H9 (cell line): ENCODE measurements around the gene SSR3. TPM values are rescaled to one million over a fixed set of nuclear protein-coding genes. Genes with fewer than 3 reads are reported as not detected.
"Not testable (repeated sequence)": the region's sequence is repeated elsewhere in the genome, so short reads cannot be mapped to it uniquely, and the experiment has no call there.

ENCODE experiments used
- DNase-seq: peaks from one replicate; pipeline ENCODE4 v3.0.0-alpha.2; 2017
- H2AFZ ChIP-seq: one replicate; pipeline ENCODE4 v1.6.1; 2013; ENCODE audit warnings: mild to moderate bottlenecking, low read length, control low read depth, moderate library complexity
- H2AK5ac ChIP-seq: 2 replicates; pipeline ENCODE4 v1.6.1; 2013; ENCODE audit warnings: low read length, control low read depth, mixed read lengths; ENCODE audit not compliant: insufficient read length
- H2BK120ac ChIP-seq: one replicate; pipeline ENCODE4 v1.6.1; 2013; ENCODE audit warnings: low read depth, mild to moderate bottlenecking, low read length, control low read depth, inconsistent platforms; ENCODE audit not compliant: poor library complexity, severe bottlenecking
- H2BK12ac ChIP-seq: 2 replicates; pipeline ENCODE4 v1.6.1; 2013; ENCODE audit warnings: low read length, control low read depth, mixed read lengths, low read depth; ENCODE audit not compliant: insufficient read length
- H2BK15ac ChIP-seq: 2 replicates; pipeline ENCODE4 v1.6.1; 2013; ENCODE audit warnings: low read depth, low read length, control low read depth
- H2BK20ac ChIP-seq: one replicate; pipeline ENCODE4 v1.6.1; 2013; ENCODE audit warnings: low read depth, mild to moderate bottlenecking, low read length, control low read depth, inconsistent platforms; ENCODE audit not compliant: poor library complexity, severe bottlenecking
- H2BK5ac ChIP-seq: 2 replicates; pipeline ENCODE4 v1.6.1; 2013; ENCODE audit warnings: low read length, control low read depth, mixed read lengths; ENCODE audit not compliant: insufficient read length
- H3K14ac ChIP-seq: 2 replicates; pipeline ENCODE4 v1.6.1; 2013; ENCODE audit warnings: low read length, control low read depth; ENCODE audit not compliant: insufficient read depth
- H3K18ac ChIP-seq: 2 replicates; pipeline ENCODE4 v1.6.1; 2013; ENCODE audit warnings: low read depth, mild to moderate bottlenecking, mixed read lengths, low read length, control low read depth; ENCODE audit not compliant: insufficient read length
- H3K23ac ChIP-seq: 2 replicates; pipeline ENCODE4 v1.6.1; 2013; ENCODE audit warnings: low read length, control low read depth, mixed read lengths, low read depth; ENCODE audit not compliant: insufficient read length
- H3K23me2 ChIP-seq: 2 replicates; pipeline ENCODE4 v1.6.1; 2013; ENCODE audit warnings: low read depth, mild to moderate bottlenecking, mixed read lengths, low read length, control low read depth; ENCODE audit not compliant: insufficient read length, poor library complexity, severe bottlenecking
- H3K27ac ChIP-seq: 2 replicates; pipeline ENCODE4 v1.5.1; 2013; ENCODE audit warnings: low read length, control low read depth, mixed read lengths, low read depth; ENCODE audit not compliant: insufficient read length
- H3K27me3 ChIP-seq: 2 replicates; pipeline ENCODE4 v1.6.1; 2013; ENCODE audit warnings: low read length, control low read depth, inconsistent platforms; ENCODE audit not compliant: insufficient read depth
- H3K4ac ChIP-seq: 2 replicates; pipeline ENCODE4 v1.6.1; 2013; ENCODE audit warnings: low read depth, mild to moderate bottlenecking, control low read depth, inconsistent platforms, low read length, moderate library complexity
- H3K4me1 ChIP-seq: 2 replicates; pipeline ENCODE4 v1.6.1; 2013; ENCODE audit warnings: low read length, control low read depth, inconsistent platforms; ENCODE audit not compliant: insufficient read depth
- H3K4me2 ChIP-seq: 2 replicates; pipeline ENCODE4 v1.6.1; 2013; ENCODE audit warnings: low read length, control low read depth, mixed read lengths; ENCODE audit not compliant: insufficient read length, insufficient read depth
- H3K56ac ChIP-seq: 2 replicates; pipeline ENCODE4 v1.6.1; 2013; ENCODE audit warnings: low read depth, mild to moderate bottlenecking, mixed read lengths, low read length, control low read depth; ENCODE audit not compliant: insufficient read length
- H3K79me1 ChIP-seq: 2 replicates; pipeline ENCODE4 v1.6.1; 2013; ENCODE audit warnings: low read depth, mild to moderate bottlenecking, moderate library complexity, low read length, control low read depth, inconsistent platforms; ENCODE audit not compliant: insufficient read depth, poor library complexity, severe bottlenecking
- H3K79me2 ChIP-seq: 2 replicates; pipeline ENCODE4 v1.6.1; 2013; ENCODE audit warnings: low read length, control low read depth, inconsistent platforms; ENCODE audit not compliant: insufficient read depth
- H3K9ac ChIP-seq: 2 replicates; pipeline ENCODE4 v1.6.1; 2013; ENCODE audit warnings: low read length, control low read depth, mixed read lengths; ENCODE audit not compliant: insufficient read length; ENCODE audit errors: extremely low read depth
- H3K9me3 ChIP-seq: one replicate; pipeline ENCODE4 v1.6.1; 2013; ENCODE audit warnings: low read depth, low read length, inconsistent platforms; ENCODE audit not compliant: control insufficient read depth
- H3T11ph ChIP-seq: one replicate; pipeline ENCODE4 v1.6.1; 2013; ENCODE audit warnings: mild to moderate bottlenecking, low read length, control low read depth, inconsistent platforms
- H4K20me1 ChIP-seq: one replicate; pipeline ENCODE4 v1.6.1; 2013; ENCODE audit not compliant: control insufficient read depth, insufficient read length, insufficient read depth
- H4K5ac ChIP-seq: 2 replicates; pipeline ENCODE4 v1.6.1; 2013; ENCODE audit warnings: low read depth, mild to moderate bottlenecking, mixed read lengths, low read length, control low read depth; ENCODE audit not compliant: insufficient read length
- H4K8ac ChIP-seq: replicated peaks from 2 replicates; pipeline ENCODE4 v1.6.1; 2013; ENCODE audit warnings: low read length, control low read depth, mixed read lengths, low read depth; ENCODE audit not compliant: insufficient read length
- H4K91ac ChIP-seq: 2 replicates; pipeline ENCODE4 v1.6.1; 2013; ENCODE audit warnings: low read depth, mild to moderate bottlenecking, moderate library complexity, mixed read lengths, low read length, control low read depth; ENCODE audit not compliant: insufficient read length
- H3K27ac Mint-ChIP-seq, 3 experiments: 2 replicates in 2 of 3; 3 replicates in 1 of 3; pipeline ENCODE4 v1.8.0; 2020 to 2021; ENCODE audit warnings: mixed read lengths in 3 of 3, mild to moderate bottlenecking in 1 of 3, moderate library complexity in 1 of 3
- H3K27me3 Mint-ChIP-seq: 2 replicates; pipeline ENCODE4 v1.8.0; 2021; ENCODE audit warnings: low read depth, mild to moderate bottlenecking, moderate library complexity, mixed read lengths
- H3K36me3 Mint-ChIP-seq, 3 experiments: 2 replicates in 2 of 3; 3 replicates in 1 of 3; pipeline ENCODE4 v1.8.0; 2020 to 2021; ENCODE audit warnings: low read depth in 3 of 3, mixed read lengths in 3 of 3; ENCODE audit not compliant: insufficient read depth in 1 of 3
- H3K4me1 Mint-ChIP-seq, 2 experiments: 2 replicates each; pipeline ENCODE4 v1.8.0; 2020; ENCODE audit warnings: mixed read lengths in 2 of 2
- H3K4me3 Mint-ChIP-seq, 2 experiments: 2 replicates in 1 of 2; 3 replicates in 1 of 2; pipeline ENCODE4 v1.8.0; 2020 to 2021; ENCODE audit warnings: mild to moderate bottlenecking in 2 of 2, mixed read lengths in 2 of 2, moderate library complexity in 1 of 2
- H3K9me3 Mint-ChIP-seq, 2 experiments: 2 replicates in 1 of 2; 3 replicates in 1 of 2; pipeline ENCODE4 v1.8.0; 2020; ENCODE audit warnings: mild to moderate bottlenecking in 2 of 2, mixed read lengths in 2 of 2, moderate library complexity in 1 of 2
- CTCF ChIP-seq: fragments of 200-600 bp; sonication (generic); conservative IDR thresholded peaks from 3 replicates; pipeline ENCODE4 v1.8.0; 2021; ENCODE audit warnings: antibody characterized with exemption, mild to moderate bottlenecking
- WGBS: extraction: QIAGEN DNeasy Blood & Tissue Kit; methylation state at CpG from one replicate; pipeline ENCODE4 v1.1.7; 2013; ENCODE audit warnings: missing lambda C conversion rate, low lambda C conversion rate, mixed read lengths; ENCODE audit not compliant: insufficient read length; ENCODE audit errors: extremely low coverage; 5-methylcytosine and 5-hydroxymethylcytosine counted together
- total RNA-seq: library from RNA; stranded (reverse); gene quantifications from 2 replicates; pipeline ENCODE4 v1.2.1, GENCODE V29; 2021

SSR3 gene
- total RNA-seq, 1 experiment from 2014 or later: 177 TPM

- Histone ChIP-seq H3K79me1 (no peaks in the 10 kb centered on the region), H3T11ph (no peak overlapping the region), H3K9ac (no peak overlapping the region), H3K4ac (no peak overlapping the region), H2AFZ (no peak overlapping the region), H3K14ac (no peak overlapping the region), H3K9me3 (no peaks in the 10 kb centered on the region), H3K23me2 (no peaks in the 10 kb centered on the region), H2BK20ac (no peak overlapping the region), H4K91ac (no peak overlapping the region), H3K4me1 (no peaks in the 10 kb centered on the region), H2BK12ac (no peak overlapping the region), H3K27me3 (no peaks in the 10 kb centered on the region), H2BK5ac (no peak overlapping the region), H2BK15ac (no peak overlapping the region), H2BK120ac (no peak overlapping the region), H3K79me2 (no peaks in the 10 kb centered on the region), H3K18ac (no peak overlapping the region), H4K8ac (no peak overlapping the region), H3K56ac (no peak overlapping the region), H4K5ac (no peak overlapping the region), H2AK5ac (no peak overlapping the region), H3K23ac (no peak overlapping the region), H3K27ac (no peak overlapping the region), H3K4me2 (no peak overlapping the region), H4K20me1 (no peaks in the 10 kb centered on the region)
- Mint-ChIP-seq H3K4me3 (no peak overlapping the region), H3K27ac (no peak overlapping the region), H3K36me3 (peaks cover 0 to 4% (median 0%) of the 10 kb centered on the region in 3 experiments; a peak in 2 of 7 replicates), H3K27me3 (peaks cover 5% of the 10 kb centered on the region), H3K4me1 (peaks cover 0 to 5% of the 10 kb centered on the region in 2 experiments; a peak in 2 of 4 replicates), H3K9me3 (peaks cover 4 to 5% of the 10 kb centered on the region in 2 experiments; a peak in 2 of 5 replicates)
- WGBS: no CpG with 5 or more reads among the region's 1 CpG
- no peak for DNase-seq
- TF ChIP-seq CTCF: no peak
Measured at GRCh38 chr3:156563900-156564682, 9.2 kb upstream of the SSR3 start.

- H3K9me3 ChIP-seq, H3K79me2 ChIP-seq, H3K27me3 Mint-ChIP-seq, H2BK5ac ChIP-seq, H2AK5ac ChIP-seq, DNase-seq, H3K4me3 Mint-ChIP-seq, H3K4ac ChIP-seq, H3K23me2 ChIP-seq, H3K9ac ChIP-seq, H4K5ac ChIP-seq, H3K36me3 Mint-ChIP-seq, H3K23ac ChIP-seq, H3K14ac ChIP-seq, H4K8ac ChIP-seq, H2AFZ ChIP-seq, H2BK15ac ChIP-seq, H3K27ac Mint-ChIP-seq, H4K20me1 ChIP-seq, H2BK12ac ChIP-seq, H3K4me1 ChIP-seq, H3K4me2 ChIP-seq, H3K27ac ChIP-seq, H3K18ac ChIP-seq, H3K56ac ChIP-seq, H4K91ac ChIP-seq, H2BK20ac ChIP-seq, H3K9me3 Mint-ChIP-seq, H3K4me1 Mint-ChIP-seq, H3K27me3 ChIP-seq, H3T11ph ChIP-seq, H3K79me1 ChIP-seq, H2BK120ac ChIP-seq: not testable (repeated sequence)
- no CpG with 5 or more reads among the region's 8 CpGs for WGBS
Measured at GRCh38 chr3:156562486-156562885, 7.6 kb upstream of the SSR3 start.
